MM.1S (cell line): ENCODE data around the gene CACNA1E.

Source experiments
- DNase-seq: peaks from one replicate; pipeline ENCODE4 v3.0.0-alpha.2; 2015
- H2AFZ ChIP-seq: fragments of 300-600 bp; sonication (generic); 2 replicates; pipeline ENCODE4 v1.6.0; 2016; ENCODE audit warnings: antibody characterized with exemption, low read length
- H3F3A ChIP-seq: fragments of 300-600 bp; sonication (generic); 2 replicates; pipeline ENCODE4 v1.6.1; 2016; ENCODE audit warnings: mild to moderate bottlenecking, antibody characterized with exemption, low read length, moderate library complexity, mixed read lengths; ENCODE audit not compliant: insufficient read depth
- H3K27ac ChIP-seq: fragments of 300-600 bp; sonication (generic); 2 replicates; pipeline ENCODE4 v1.5.1; 2016; ENCODE audit warnings: mild to moderate bottlenecking, low read length
- H3K27me3 ChIP-seq: fragments of 300-600 bp; sonication (generic); replicated peaks from 2 replicates; pipeline ENCODE4 v1.6.0; 2016; ENCODE audit warnings: low read length; ENCODE audit not compliant: insufficient read depth
- H3K36me3 ChIP-seq: fragments of 300-600 bp; sonication (generic); replicated peaks from 2 replicates; pipeline ENCODE4 v1.6.1; 2016; ENCODE audit warnings: mild to moderate bottlenecking, low read length, mixed read lengths; ENCODE audit not compliant: insufficient read depth
- H3K4me1 ChIP-seq: fragments of 300-600 bp; sonication (generic); 2 replicates; pipeline ENCODE4 v1.6.1; 2016; ENCODE audit warnings: low read length, mixed read lengths
- H3K4me2 ChIP-seq: fragments of 300-600 bp; sonication (generic); 2 replicates; pipeline ENCODE4 v1.6.0; 2016; ENCODE audit warnings: low read depth, low read length
- H3K4me3 ChIP-seq: fragments of 300-600 bp; sonication (generic); 2 replicates; pipeline ENCODE4 v1.5.1; 2016; ENCODE audit warnings: low read length, mixed read lengths
- H3K79me2 ChIP-seq: fragments of 300-600 bp; sonication (generic); 2 replicates; pipeline ENCODE4 v1.6.1; 2016; ENCODE audit warnings: mixed run types, low read length, mixed read lengths
- H3K9ac ChIP-seq: fragments of 300-600 bp; sonication (generic); 2 replicates; pipeline ENCODE4 v1.6.1; 2016; ENCODE audit warnings: low read length, mixed read lengths
- H3K9me2 ChIP-seq: fragments of 300-600 bp; sonication (generic); replicated peaks from 2 replicates; pipeline ENCODE4 v1.6.1; 2016; ENCODE audit warnings: mild to moderate bottlenecking, low read length, mixed read lengths; ENCODE audit not compliant: insufficient read depth
- H3K9me3 ChIP-seq: fragments of 300-600 bp; sonication (generic); replicated peaks from 2 replicates; pipeline ENCODE4 v1.6.1; 2016; ENCODE audit warnings: mild to moderate bottlenecking, low read length, mixed read lengths; ENCODE audit not compliant: insufficient read depth
- H4K20me1 ChIP-seq: fragments of 300-600 bp; sonication (generic); 2 replicates; pipeline ENCODE4 v1.6.1; 2016; ENCODE audit warnings: mild to moderate bottlenecking, low read length, moderate library complexity, mixed read lengths; ENCODE audit not compliant: insufficient read depth
- EZH2 ChIP-seq: fragments of 300-600 bp; sonication (generic); optimal IDR thresholded peaks from 2 replicates; pipeline ENCODE3; 2017; ENCODE audit warnings: low read depth, mild to moderate bottlenecking, antibody characterized with exemption, low read length, mixed read lengths
- EZH2phosphoT487 ChIP-seq: fragments of 300-600 bp; sonication (generic); IDR thresholded peaks from 2 replicates; pipeline ENCODE4 v1.6.1; 2018; ENCODE audit warnings: antibody characterized with exemption, low read length
- TF ChIP-seq, protein P1 (sequence below): fragments of 300-600 bp; sonication (generic); IDR thresholded peaks from 2 replicates; pipeline ENCODE4 v1.5.1; 2016; ENCODE audit warnings: antibody characterized with exemption, low read length, mixed read lengths

CACNA1E gene

DNA sequence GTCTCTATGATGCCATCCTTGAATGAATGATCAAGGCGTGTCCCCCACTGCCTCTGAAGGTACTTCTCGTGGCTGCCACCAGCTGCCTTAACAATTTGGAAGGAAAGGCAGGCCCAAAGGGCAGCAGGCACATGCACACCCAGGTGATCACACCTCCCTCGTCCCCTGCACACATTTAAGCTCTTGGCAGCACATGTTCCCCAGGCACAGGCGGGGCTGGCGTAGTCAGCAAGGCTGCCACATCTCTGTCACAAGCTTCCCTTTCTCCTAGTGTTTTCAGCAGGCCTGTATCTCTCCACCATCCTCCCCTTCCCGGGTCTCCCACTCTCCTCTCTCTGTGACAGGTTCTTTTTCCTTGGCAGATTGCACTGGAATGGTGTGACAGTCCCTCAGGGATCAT is 111.9 kb downstream of the CACNA1E start:
- H3K27ac ChIP-seq: no peak overlapping the region
- no peaks in the 10 kb centered on the region for H3F3A ChIP-seq
- H3K9me3 ChIP-seq: no peaks in the 10 kb centered on the region
- TF ChIP-seq EZH2phosphoT487: no peak
- TF ChIP-seq, protein P1, sequence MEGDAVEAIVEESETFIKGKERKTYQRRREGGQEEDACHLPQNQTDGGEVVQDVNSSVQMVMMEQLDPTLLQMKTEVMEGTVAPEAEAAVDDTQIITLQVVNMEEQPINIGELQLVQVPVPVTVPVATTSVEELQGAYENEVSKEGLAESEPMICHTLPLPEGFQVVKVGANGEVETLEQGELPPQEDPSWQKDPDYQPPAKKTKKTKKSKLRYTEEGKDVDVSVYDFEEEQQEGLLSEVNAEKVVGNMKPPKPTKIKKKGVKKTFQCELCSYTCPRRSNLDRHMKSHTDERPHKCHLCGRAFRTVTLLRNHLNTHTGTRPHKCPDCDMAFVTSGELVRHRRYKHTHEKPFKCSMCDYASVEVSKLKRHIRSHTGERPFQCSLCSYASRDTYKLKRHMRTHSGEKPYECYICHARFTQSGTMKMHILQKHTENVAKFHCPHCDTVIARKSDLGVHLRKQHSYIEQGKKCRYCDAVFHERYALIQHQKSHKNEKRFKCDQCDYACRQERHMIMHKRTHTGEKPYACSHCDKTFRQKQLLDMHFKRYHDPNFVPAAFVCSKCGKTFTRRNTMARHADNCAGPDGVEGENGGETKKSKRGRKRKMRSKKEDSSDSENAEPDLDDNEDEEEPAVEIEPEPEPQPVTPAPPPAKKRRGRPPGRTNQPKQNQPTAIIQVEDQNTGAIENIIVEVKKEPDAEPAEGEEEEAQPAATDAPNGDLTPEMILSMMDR: no peak
- TF ChIP-seq EZH2: no peak
- no peak overlapping the region for H2AFZ ChIP-seq
- H4K20me1 ChIP-seq: no peaks in the 10 kb centered on the region
- no peaks in the 10 kb centered on the region for H3K27me3 ChIP-seq
- no peaks in the 10 kb centered on the region for H3K36me3 ChIP-seq
- H3K9ac ChIP-seq: no peak overlapping the region
- H3K4me2 ChIP-seq: no peak overlapping the region
- no peak for DNase-seq
- H3K9me2 ChIP-seq: no peaks in the 10 kb centered on the region
- no peaks in the 10 kb centered on the region for H3K79me2 ChIP-seq
- H3K4me1 ChIP-seq: no peaks in the 10 kb centered on the region
- H3K4me3 ChIP-seq: no peak overlapping the region

DNA sequence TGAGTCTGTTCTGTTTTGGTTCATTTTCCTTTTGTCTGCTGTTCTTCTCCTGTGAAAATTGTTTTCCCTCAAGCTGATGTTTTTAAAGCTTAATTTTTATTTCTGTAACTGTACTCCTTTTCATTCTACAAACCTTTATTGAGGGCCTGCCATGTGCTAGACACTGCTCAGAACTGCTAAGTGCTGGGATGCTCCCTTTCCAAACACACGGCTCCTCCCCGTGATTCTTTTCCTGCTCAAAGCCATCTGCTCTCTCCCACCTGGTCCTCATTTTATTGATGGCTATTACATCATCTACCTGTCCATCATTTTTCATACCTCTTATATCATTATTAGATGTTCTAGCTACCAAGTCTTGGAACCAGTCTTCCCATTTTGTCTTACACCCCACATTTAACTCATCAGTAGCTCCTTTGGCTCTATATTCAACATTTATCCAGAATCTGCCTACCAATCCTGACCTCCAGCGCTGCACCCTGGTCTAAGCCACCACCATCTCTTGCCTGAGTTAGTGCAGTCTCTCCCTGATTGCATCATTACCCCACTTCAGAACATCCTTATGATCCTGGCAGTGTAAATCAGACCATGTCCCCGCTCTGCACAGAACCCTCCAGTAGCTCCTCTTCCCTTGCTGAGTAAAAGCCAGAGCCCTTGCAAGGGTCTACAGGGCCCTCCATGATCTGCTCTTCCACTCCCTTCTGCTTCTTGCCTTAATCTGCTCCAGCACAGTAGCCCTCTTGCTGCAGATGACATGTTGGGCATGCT is 118.1 kb downstream of the CACNA1E start:
- Histone ChIP-seq H3F3A (no peaks in the 10 kb centered on the region), H4K20me1 (no peaks in the 10 kb centered on the region), H3K9ac (no peak overlapping the region), H3K9me2 (no peaks in the 10 kb centered on the region), H3K27ac (no peak overlapping the region), H2AFZ (no peak overlapping the region), H3K36me3 (no peaks in the 10 kb centered on the region), H3K4me2 (no peak overlapping the region), H3K4me3 (no peak overlapping the region), H3K4me1 (no peaks in the 10 kb centered on the region), H3K27me3 (no peaks in the 10 kb centered on the region), H3K9me3 (no peaks in the 10 kb centered on the region), H3K79me2 (no peaks in the 10 kb centered on the region)
- TF ChIP-seq EZH2phosphoT487 (no peak), EZH2 (no peak)
- TF ChIP-seq, protein P1: no peak
- DNase-seq: no peak

DNA sequence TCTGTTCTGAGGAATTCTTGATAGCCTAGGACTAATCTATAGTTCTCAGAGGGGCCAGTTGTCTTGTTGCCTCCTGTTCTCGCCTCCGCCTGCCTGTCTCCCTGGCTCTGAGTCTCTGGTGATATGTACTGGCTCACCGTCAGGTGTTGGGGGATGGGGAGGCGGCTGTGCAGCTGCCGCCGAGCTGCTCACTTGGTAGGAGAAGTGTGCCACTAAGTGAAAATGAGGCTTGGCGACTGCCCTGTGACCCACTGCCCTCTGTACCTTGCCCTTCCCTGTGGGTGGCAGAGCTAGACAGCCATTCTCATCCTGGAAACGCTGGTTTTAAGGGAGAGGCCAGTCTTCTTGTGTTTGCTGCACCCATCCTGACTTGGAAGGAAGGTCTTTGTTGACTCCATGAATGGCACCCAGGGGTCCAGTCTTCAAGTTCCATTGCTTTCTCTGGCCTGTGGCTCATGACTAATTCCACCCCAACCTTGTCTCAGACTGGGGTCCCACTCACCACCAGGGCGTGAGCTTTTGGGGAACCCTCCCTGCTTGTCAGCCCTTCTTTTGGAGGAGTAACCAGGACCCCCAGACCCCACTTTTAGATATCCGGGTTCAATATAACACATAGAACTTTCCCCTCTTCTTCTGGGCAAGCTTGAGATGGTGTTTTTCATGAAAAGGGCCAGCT is 120.6 kb downstream of the CACNA1E start:
- H3K9ac ChIP-seq: no peak overlapping the region
- no peak overlapping the region for H3K27ac ChIP-seq
- no peaks in the 10 kb centered on the region for H3K27me3 ChIP-seq
- TF ChIP-seq EZH2phosphoT487: no peak
- TF ChIP-seq EZH2: no peak
- TF ChIP-seq, protein P1: no peak
- H3K4me2 ChIP-seq: no peak overlapping the region
- H2AFZ ChIP-seq: no peak overlapping the region
- H3K79me2 ChIP-seq: no peaks in the 10 kb centered on the region
- no peaks in the 10 kb centered on the region for H3K9me2 ChIP-seq
- H3F3A ChIP-seq: no peaks in the 10 kb centered on the region
- no peaks in the 10 kb centered on the region for H4K20me1 ChIP-seq
- no peak for DNase-seq
- H3K4me1 ChIP-seq: no peaks in the 10 kb centered on the region
- no peaks in the 10 kb centered on the region for H3K9me3 ChIP-seq
- no peaks in the 10 kb centered on the region for H3K36me3 ChIP-seq
- no peak overlapping the region for H3K4me3 ChIP-seq
